HG02798 (cell line): ENCODE measurements around the gene LARGE1.

ENCODE experiments used
- ATAC-seq: cut with Tn5 transposase; IDR thresholded peaks from one replicate; pipeline ENCODE4 v1.9.1; 2021; ENCODE audit warnings: mild to moderate bottlenecking; ENCODE audit not compliant: unreplicated experiment, poor library complexity

LARGE1 gene

GRCh38 chr22:33831651-33832050 is 88.6 kb downstream of the LARGE1 start:
- no peak for ATAC-seq

- ATAC-seq, result no peak
Measured at GRCh38 chr22:33831207-33831606, 89.1 kb downstream of the LARGE1 start.

GRCh38 chr22:33829546-33830280 is 90.6 kb downstream of the LARGE1 start:
- ATAC-seq, result no peak

GRCh38 chr22:33828302-33828701 is 92.0 kb downstream of the LARGE1 start:
- no peak for ATAC-seq

- ATAC-seq, result no peak
Measured at GRCh38 chr22:33825761-33826160, 94.5 kb downstream of the LARGE1 start.

- ATAC-seq, result no peak
Measured at GRCh38 chr22:33823552-33823951, 96.7 kb downstream of the LARGE1 start.

- no peak for ATAC-seq
Measured at GRCh38 chr22:33821290-33821689, 99.0 kb downstream of the LARGE1 start.

GRCh38 chr22:33819743-33820142 is 100.5 kb downstream of the LARGE1 start:
- no peak for ATAC-seq

- ATAC-seq, result no peak
Measured at GRCh38 chr22:33817512-33818127, 102.7 kb downstream of the LARGE1 start.

GRCh38 chr22:33812360-33812977 is 107.8 kb downstream of the LARGE1 start:
- no peak for ATAC-seq

- no peak for ATAC-seq
Measured at GRCh38 chr22:33811686-33812085, 108.6 kb downstream of the LARGE1 start.

- no peak for ATAC-seq
Measured at GRCh38 chr22:33811208-33811607, 109.1 kb downstream of the LARGE1 start.

GRCh38 chr22:33807470-33807869 is 112.8 kb downstream of the LARGE1 start:
- ATAC-seq, result no peak

GRCh38 chr22:33806191-33806590 is 114.1 kb downstream of the LARGE1 start:
- no peak for ATAC-seq

GRCh38 chr22:33803371-33804282 is 116.6 kb downstream of the LARGE1 start:
- ATAC-seq, result no peak

GRCh38 chr22:33798401-33798800 is 121.9 kb downstream of the LARGE1 start:
- ATAC-seq, result no peak

- no peak for ATAC-seq
Measured at GRCh38 chr22:33796494-33796893, 123.8 kb downstream of the LARGE1 start.

- ATAC-seq, result no peak
Measured at GRCh38 chr22:33793475-33793874, 126.8 kb downstream of the LARGE1 start.

- ATAC-seq, result no peak
Measured at GRCh38 chr22:33792832-33793231, 127.4 kb downstream of the LARGE1 start.

- no peak for ATAC-seq
Measured at GRCh38 chr22:33789690-33790253, 130.5 kb downstream of the LARGE1 start.
